MM.1S (cell line): Measurements from ENCODE around the gene PPA1.
"Not testable (repeated sequence)": the region's sequence is repeated elsewhere in the genome, so short reads cannot be mapped to it uniquely, and the experiment has no call there.

Source experiments
- DNase-seq: peaks from one replicate; pipeline ENCODE4 v3.0.0-alpha.2; 2015
- H2AFZ ChIP-seq: fragments of 300-600 bp; sonication (generic); 2 replicates; pipeline ENCODE4 v1.6.0; 2016; ENCODE audit warnings: antibody characterized with exemption, low read length
- H3F3A ChIP-seq: fragments of 300-600 bp; sonication (generic); 2 replicates; pipeline ENCODE4 v1.6.1; 2016; ENCODE audit warnings: mild to moderate bottlenecking, antibody characterized with exemption, low read length, moderate library complexity, mixed read lengths; ENCODE audit not compliant: insufficient read depth
- H3K27ac ChIP-seq: fragments of 300-600 bp; sonication (generic); 2 replicates; pipeline ENCODE4 v1.5.1; 2016; ENCODE audit warnings: mild to moderate bottlenecking, low read length
- H3K27me3 ChIP-seq: fragments of 300-600 bp; sonication (generic); replicated peaks from 2 replicates; pipeline ENCODE4 v1.6.0; 2016; ENCODE audit warnings: low read length; ENCODE audit not compliant: insufficient read depth
- H3K36me3 ChIP-seq: fragments of 300-600 bp; sonication (generic); replicated peaks from 2 replicates; pipeline ENCODE4 v1.6.1; 2016; ENCODE audit warnings: mild to moderate bottlenecking, low read length, mixed read lengths; ENCODE audit not compliant: insufficient read depth
- H3K4me1 ChIP-seq: fragments of 300-600 bp; sonication (generic); 2 replicates; pipeline ENCODE4 v1.6.1; 2016; ENCODE audit warnings: low read length, mixed read lengths
- H3K4me2 ChIP-seq: fragments of 300-600 bp; sonication (generic); 2 replicates; pipeline ENCODE4 v1.6.0; 2016; ENCODE audit warnings: low read depth, low read length
- H3K4me3 ChIP-seq: fragments of 300-600 bp; sonication (generic); 2 replicates; pipeline ENCODE4 v1.5.1; 2016; ENCODE audit warnings: low read length, mixed read lengths
- H3K79me2 ChIP-seq: fragments of 300-600 bp; sonication (generic); 2 replicates; pipeline ENCODE4 v1.6.1; 2016; ENCODE audit warnings: mixed run types, low read length, mixed read lengths
- H3K9ac ChIP-seq: fragments of 300-600 bp; sonication (generic); 2 replicates; pipeline ENCODE4 v1.6.1; 2016; ENCODE audit warnings: low read length, mixed read lengths
- H3K9me2 ChIP-seq: fragments of 300-600 bp; sonication (generic); replicated peaks from 2 replicates; pipeline ENCODE4 v1.6.1; 2016; ENCODE audit warnings: mild to moderate bottlenecking, low read length, mixed read lengths; ENCODE audit not compliant: insufficient read depth
- H3K9me3 ChIP-seq: fragments of 300-600 bp; sonication (generic); replicated peaks from 2 replicates; pipeline ENCODE4 v1.6.1; 2016; ENCODE audit warnings: mild to moderate bottlenecking, low read length, mixed read lengths; ENCODE audit not compliant: insufficient read depth
- H4K20me1 ChIP-seq: fragments of 300-600 bp; sonication (generic); 2 replicates; pipeline ENCODE4 v1.6.1; 2016; ENCODE audit warnings: mild to moderate bottlenecking, low read length, moderate library complexity, mixed read lengths; ENCODE audit not compliant: insufficient read depth
- EZH2 ChIP-seq: fragments of 300-600 bp; sonication (generic); optimal IDR thresholded peaks from 2 replicates; pipeline ENCODE3; 2017; ENCODE audit warnings: low read depth, mild to moderate bottlenecking, antibody characterized with exemption, low read length, mixed read lengths
- EZH2phosphoT487 ChIP-seq: fragments of 300-600 bp; sonication (generic); IDR thresholded peaks from 2 replicates; pipeline ENCODE4 v1.6.1; 2018; ENCODE audit warnings: antibody characterized with exemption, low read length
- TF ChIP-seq, protein P1 (sequence below): fragments of 300-600 bp; sonication (generic); IDR thresholded peaks from 2 replicates; pipeline ENCODE4 v1.5.1; 2016; ENCODE audit warnings: antibody characterized with exemption, low read length, mixed read lengths

Gene PPA1

GRCh38 chr10:70250961-70251680, 17.9 kb upstream of the PPA1 start:
- Histone ChIP-seq H3K4me3 (no peak overlapping the region), H3K27me3 (no peaks in the 10 kb centered on the region), H3K4me2 (no peak overlapping the region)

GRCh38 chr10:70247360-70247759, 14.1 kb upstream of the PPA1 start:
- Histone ChIP-seq H3K4me1 (no peaks in the 10 kb centered on the region), H3K9me2 (no peaks in the 10 kb centered on the region), H3F3A (no peaks in the 10 kb centered on the region), H3K27me3 (no peaks in the 10 kb centered on the region), H3K79me2 (no peaks in the 10 kb centered on the region), H3K27ac (no peak overlapping the region), H3K4me3 (no peak overlapping the region), H3K36me3 (no peaks in the 10 kb centered on the region), H3K9ac (no peak overlapping the region), H3K9me3 (no peaks in the 10 kb centered on the region), H2AFZ (no peak overlapping the region), H4K20me1 (no peaks in the 10 kb centered on the region), H3K4me2 (no peak overlapping the region)
- DNase-seq, result no peak
- TF ChIP-seq EZH2phosphoT487 (no peak), EZH2 (no peak)
- TF ChIP-seq, protein P1, sequence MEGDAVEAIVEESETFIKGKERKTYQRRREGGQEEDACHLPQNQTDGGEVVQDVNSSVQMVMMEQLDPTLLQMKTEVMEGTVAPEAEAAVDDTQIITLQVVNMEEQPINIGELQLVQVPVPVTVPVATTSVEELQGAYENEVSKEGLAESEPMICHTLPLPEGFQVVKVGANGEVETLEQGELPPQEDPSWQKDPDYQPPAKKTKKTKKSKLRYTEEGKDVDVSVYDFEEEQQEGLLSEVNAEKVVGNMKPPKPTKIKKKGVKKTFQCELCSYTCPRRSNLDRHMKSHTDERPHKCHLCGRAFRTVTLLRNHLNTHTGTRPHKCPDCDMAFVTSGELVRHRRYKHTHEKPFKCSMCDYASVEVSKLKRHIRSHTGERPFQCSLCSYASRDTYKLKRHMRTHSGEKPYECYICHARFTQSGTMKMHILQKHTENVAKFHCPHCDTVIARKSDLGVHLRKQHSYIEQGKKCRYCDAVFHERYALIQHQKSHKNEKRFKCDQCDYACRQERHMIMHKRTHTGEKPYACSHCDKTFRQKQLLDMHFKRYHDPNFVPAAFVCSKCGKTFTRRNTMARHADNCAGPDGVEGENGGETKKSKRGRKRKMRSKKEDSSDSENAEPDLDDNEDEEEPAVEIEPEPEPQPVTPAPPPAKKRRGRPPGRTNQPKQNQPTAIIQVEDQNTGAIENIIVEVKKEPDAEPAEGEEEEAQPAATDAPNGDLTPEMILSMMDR, result no peak

More at GRCh38 chr10:70250961-70251680, 17.9 kb upstream of the PPA1 start:
- H3K36me3 ChIP-seq, result no peaks in the 10 kb centered on the region
- no peaks in the 10 kb centered on the region for H4K20me1 ChIP-seq
- no peaks in the 10 kb centered on the region for H3K4me1 ChIP-seq
- H3K9ac ChIP-seq, result no peak overlapping the region
- H2AFZ ChIP-seq, result no peak overlapping the region
- H3K9me2 ChIP-seq, result no peaks in the 10 kb centered on the region
- no peaks in the 10 kb centered on the region for H3K79me2 ChIP-seq
- no peak for DNase-seq
- TF ChIP-seq EZH2, result no peak
- no peak for TF ChIP-seq EZH2phosphoT487
- TF ChIP-seq, protein P1, result no peak
- H3K9me3 ChIP-seq, result no peaks in the 10 kb centered on the region
- H3F3A ChIP-seq, result no peaks in the 10 kb centered on the region
- no peak overlapping the region for H3K27ac ChIP-seq

DNA sequence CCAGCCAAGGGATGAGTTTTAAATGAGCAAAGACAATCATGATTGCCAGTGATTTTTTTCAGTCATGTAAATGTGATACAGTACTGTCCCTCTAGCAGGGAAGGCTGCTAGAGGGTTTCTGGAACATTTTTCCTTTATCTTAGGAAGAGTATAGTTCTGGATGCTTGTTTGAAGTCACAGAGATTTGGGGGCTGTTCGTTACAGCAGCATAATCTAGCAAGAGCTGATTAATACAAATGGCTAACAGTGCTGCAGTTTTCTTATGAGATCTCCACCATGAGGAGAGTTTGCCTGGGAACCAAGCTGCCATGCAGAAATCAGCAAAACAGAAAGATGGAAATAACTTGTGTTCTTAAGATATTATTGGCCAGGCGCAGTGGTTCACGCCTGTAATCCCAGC, 7.9 kb upstream of the PPA1 start:
- no peaks in the 10 kb centered on the region for H3K4me1 ChIP-seq
- H3K9ac ChIP-seq, result no peak overlapping the region

GRCh38 chr10:70239986-70240385, 6.8 kb upstream of the PPA1 start:
- not testable (repeated sequence) for H3K9ac ChIP-seq, H3K79me2 ChIP-seq, H3K4me2 ChIP-seq, H3K27me3 ChIP-seq, H3K4me1 ChIP-seq, H3K4me3 ChIP-seq, H3K9me2 ChIP-seq, H2AFZ ChIP-seq, DNase-seq, H3K36me3 ChIP-seq, H3F3A ChIP-seq, H4K20me1 ChIP-seq, H3K9me3 ChIP-seq, H3K27ac ChIP-seq

More for the DNA sequence above, 7.9 kb upstream of the PPA1 start:
- Histone ChIP-seq H3K27me3 (no peaks in the 10 kb centered on the region), H3K9me2 (no peaks in the 10 kb centered on the region), H3K9me3 (no peaks in the 10 kb centered on the region), H4K20me1 (no peaks in the 10 kb centered on the region), H3K27ac (no peak overlapping the region), H3K79me2 (no peaks in the 10 kb centered on the region), H3F3A (no peaks in the 10 kb centered on the region), H3K4me3 (no peak overlapping the region), H3K4me2 (no peak overlapping the region), H2AFZ (no peak overlapping the region), H3K36me3 (no peaks in the 10 kb centered on the region)
- DNase-seq, result no peak
- no peak for TF ChIP-seq EZH2
- TF ChIP-seq EZH2phosphoT487, result no peak
- TF ChIP-seq, protein P1, result no peak

DNA sequence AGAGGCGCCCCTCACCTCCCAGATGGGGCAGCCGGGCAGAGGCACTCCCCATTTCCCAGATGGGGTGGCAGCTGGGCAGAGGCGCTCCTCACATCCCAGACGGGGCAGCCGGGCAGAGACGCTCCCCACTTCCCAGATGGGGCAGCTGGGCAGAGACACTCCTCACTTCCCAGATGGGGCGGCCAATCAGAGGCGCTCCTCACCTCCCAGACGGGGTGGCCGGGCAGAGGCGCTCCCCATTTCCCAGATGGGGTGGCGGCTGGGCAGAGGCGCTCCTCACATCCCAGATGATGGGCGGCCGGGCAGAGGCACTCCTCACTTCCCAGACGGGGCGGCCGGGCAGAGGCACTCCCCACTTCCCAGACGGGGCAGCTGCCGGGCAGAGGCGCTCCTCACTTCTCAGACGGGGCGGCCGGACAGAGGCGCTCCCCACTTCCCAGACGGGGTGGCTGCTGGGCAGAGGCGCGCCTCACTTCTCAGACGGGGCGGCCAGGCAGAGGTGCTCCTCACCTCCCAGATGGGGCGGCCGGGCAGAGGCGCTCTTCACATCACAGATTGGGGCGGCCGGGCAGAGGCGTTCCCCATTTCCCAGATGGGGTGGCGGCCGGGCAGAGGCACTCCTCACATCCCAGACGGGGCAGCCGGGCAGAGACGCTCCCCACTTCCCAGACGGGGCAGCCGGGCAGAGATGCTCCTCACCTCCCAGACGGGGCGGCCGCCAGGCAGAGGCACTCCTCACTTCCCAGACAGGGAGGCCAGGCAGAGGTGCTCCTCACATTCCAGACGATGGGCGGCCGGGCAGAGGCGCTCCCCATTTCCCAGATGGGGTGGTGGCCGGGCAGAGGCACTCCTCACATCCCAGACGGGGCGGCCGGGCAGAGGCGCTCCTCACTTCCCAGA, 6.1 kb upstream of the PPA1 start:
- not testable (repeated sequence) for H3K9me3 ChIP-seq, H3K27ac ChIP-seq, H3K27me3 ChIP-seq, H3F3A ChIP-seq, H3K36me3 ChIP-seq, H4K20me1 ChIP-seq, H3K9me2 ChIP-seq, H3K79me2 ChIP-seq, H3K4me1 ChIP-seq, H3K9ac ChIP-seq, H2AFZ ChIP-seq, H3K4me3 ChIP-seq, DNase-seq, H3K4me2 ChIP-seq
